Panc1 (cell line): Measurements from ENCODE around the gene TOP1. TPM values are rescaled to one million over a fixed set of nuclear protein-coding genes. Genes with fewer than 3 reads are reported as not detected.

Experiments
- ATAC-seq: fragments of 200-7000 bp; cut with Tn5 transposase; 2 replicates; pipeline ENCODE4 v1.9.1; 2020; ENCODE audit warnings: mild to moderate bottlenecking, moderate library complexity
- BruUV-seq: library from RNA; stranded (reverse); fragments of 400-500 nt; replicated peaks from 2 replicates; lab custom pipeline; 2021; lab: Mats Ljungman, UMichigan
- CTCF ChIA-PET: fragments of 300-600 bp; sonication (Branson Sonifier 250); formaldehyde crosslinking; loops from one replicate; lab custom pipeline; 2022; ENCODE audit warnings: antibody characterized with exemption; lab: Charles Lee
- POLR2A ChIA-PET: fragments of 300-600 bp; sonication (Branson Sonifier 250); formaldehyde crosslinking; loops from one replicate; lab custom pipeline; 2022; ENCODE audit warnings: antibody characterized with exemption; lab: Charles Lee
- DNase-seq: peaks from one replicate; pipeline ENCODE4 v3.0.0-alpha.2; 2010; ENCODE audit warnings: low read depth, low spot score
- H3K27ac ChIP-seq: 2 replicates; pipeline ENCODE4 v1.5.1; 2011; ENCODE audit warnings: mild to moderate bottlenecking, low read length, inconsistent platforms
- H3K27me3 ChIP-seq: fragments of 200-500 bp; sonication (Bioruptor generic); 2 replicates; pipeline ENCODE4 v1.6.0; 2014; ENCODE audit warnings: low read length, inconsistent platforms; ENCODE audit not compliant: control insufficient read depth, insufficient read depth
- H3K36me3 ChIP-seq: fragments of 200-500 bp; sonication (Bioruptor generic); 2 replicates; pipeline ENCODE4 v1.5.1; 2014; ENCODE audit warnings: inconsistent platforms, mild to moderate bottlenecking, low read length, moderate library complexity; ENCODE audit not compliant: control insufficient read depth, insufficient read depth
- H3K4me1 ChIP-seq: 2 replicates; pipeline ENCODE4 v1.5.1; 2011; ENCODE audit warnings: inconsistent platforms, mild to moderate bottlenecking, low read length, moderate library complexity; ENCODE audit not compliant: control insufficient read depth, insufficient read depth
- H3K4me3 ChIP-seq, 2 experiments: 2 replicates each; pipeline ENCODE4 v1.5.1; 2011 to 2012; ENCODE audit warnings: low read depth in 2 of 2, low read length in 2 of 2, mild to moderate bottlenecking in 2 of 2, inconsistent platforms in 1 of 2, moderate library complexity in 1 of 2
- H3K9me3 ChIP-seq: fragments of 200-500 bp; sonication (Bioruptor generic); 2 replicates; pipeline ENCODE4 v1.5.1; 2014; ENCODE audit warnings: low read depth, mild to moderate bottlenecking, inconsistent platforms, low read length, moderate library complexity; ENCODE audit not compliant: control insufficient read depth, insufficient read depth
- CTCF ChIP-seq: fragments of 450-650 bp; IDR thresholded peaks from 2 replicates; pipeline ENCODE4 v1.5.1; 2017; ENCODE audit warnings: mild to moderate bottlenecking
- POLR2AphosphoS5 ChIP-seq: IDR thresholded peaks from 2 replicates; pipeline ENCODE4 v1.6.1; 2012; ENCODE audit warnings: mild to moderate bottlenecking, low read depth, low read length, moderate library complexity
- REST ChIP-seq, 2 experiments: IDR thresholded peaks; 2 replicates each; pipeline ENCODE4 v1.6.1; 2011 to 2012; ENCODE audit warnings: low read depth in 2 of 2, control low read depth in 1 of 2, low read length in 1 of 2, mild to moderate bottlenecking in 1 of 2, moderate library complexity in 1 of 2; ENCODE audit not compliant: insufficient read depth in 1 of 2
- SIN3A ChIP-seq: IDR thresholded peaks from 2 replicates; pipeline ENCODE4 v1.6.1; 2012; ENCODE audit warnings: low read depth, mild to moderate bottlenecking, low read length, moderate library complexity, borderline replicate concordance; ENCODE audit not compliant: insufficient read depth
- TCF7L2 ChIP-seq: IDR thresholded peaks from 2 replicates; pipeline ENCODE4 v1.6.1; 2011; ENCODE audit warnings: mild to moderate bottlenecking, low read depth, low read length, inconsistent platforms
- in situ Hi-C: cut with HindIII; loops from 2 replicates; pipeline ENCODE4 v1.10.0; 2016; ENCODE audit warnings: low sequenced_read_pairs, low pct_unique_long_range_greater_than_20kb
- intact Hi-C: fragments of 100-400 bp; cut with micrococcal nuclease; formaldehyde crosslinking; loops from one replicate; pipeline ENCODE4 v1.10.0; 2022; ENCODE audit not compliant: unreplicated experiment
- total RNA-seq: library from RNA; stranded (reverse); gene quantifications from one replicate; pipeline ENCODE4 v1.2.1, GENCODE V29; 2021; ENCODE audit not compliant: unreplicated experiment

The TOP1 gene
- total RNA-seq, 1 experiment from 2014 or later: 65.2 TPM

- Histone ChIP-seq H3K4me3 (no peak overlapping the region), H3K27me3 (no peaks in the 10 kb centered on the region), H3K36me3 (peaks cover 46% of the 10 kb centered on the region), H3K9me3 (no peaks in the 10 kb centered on the region), H3K4me1 (no peaks in the 10 kb centered on the region), H3K27ac (no peak overlapping the region)
- POLR2A ChIA-PET: no interaction called here
- DNase-seq (no peak), ATAC-seq (peak; percentile 38; the same call in 1 of the 2 replicates)
- intact Hi-C loops (loop anchor here (1.0 kb wide), 2 partner anchors 104 to 126 kb away; no protein-coding TSS in a partner anchor), in situ Hi-C loops (no loop called here)
- BruUV-seq: no TSS peak
- no peak for TF ChIP-seq REST (IDR thresholded peaks at IDR 0.05; ENCODE audit: insufficient read depth in 1 of 2, low read depth in 2 of 2, low read length in 1 of 2)
- no peak for TF ChIP-seq CTCF
- no peak for TF ChIP-seq POLR2AphosphoS5
- TF ChIP-seq SIN3A: no peak
- no peak for TF ChIP-seq TCF7L2
- CTCF ChIA-PET: interaction anchor here (0.6 to 1.7 kb wide), 3 partner anchors 91 to 104 kb away, joined by 4 to 16 read pairs (median 4); no protein-coding TSS in a partner anchor
Measured at GRCh38 chr20:41094353-41095055, 65.9 kb downstream of the TOP1 start.

GRCh38 chr20:41095110-41095969, 66.7 kb downstream of the TOP1 start:
- CTCF ChIA-PET: interaction anchor here (0.6 to 1.7 kb wide), 4 partner anchors 92 to 131 kb away, joined by 3 to 16 read pairs (median 4); no protein-coding TSS in a partner anchor
- TF ChIP-seq TCF7L2 (no peak), CTCF (peak; percentile 91), REST (IDR thresholded peaks at IDR 0.05; ENCODE audit: insufficient read depth in 1 of 2, low read depth in 2 of 2, low read length in 1 of 2) (no peak)
- peak; percentile 88 for ATAC-seq
- H3K4me1 ChIP-seq: no peaks in the 10 kb centered on the region
- H3K36me3 ChIP-seq: peaks cover 53% of the 10 kb centered on the region
- no peaks in the 10 kb centered on the region for H3K9me3 ChIP-seq
- peak; percentile 18 for DNase-seq
- POLR2A ChIA-PET: interaction anchor here (0.6 kb wide), 1 partner anchor 81 kb away, joined by 5 read pairs; no protein-coding TSS in a partner anchor
- intact Hi-C loops: loop anchor here (1.0 kb wide), 2 partner anchors 105 to 127 kb away; no protein-coding TSS in a partner anchor
- in situ Hi-C loops: no loop called here
- no peaks in the 10 kb centered on the region for H3K27me3 ChIP-seq
- no TSS peak for BruUV-seq
- H3K4me3 ChIP-seq: no peak overlapping the region
- no peak overlapping the region for H3K27ac ChIP-seq
